Peyer's patch (tissue), 4 donors: ENCODE measurements around the gene DIO1. TPM values are rescaled to one million over a fixed set of nuclear protein-coding genes. Genes with fewer than 3 reads are reported as not detected.
A peak's percentile ranks its signal among the peaks of the same experiment; 100 is the strongest.

Experiments
- DNase-seq, 3 donors: peaks; one replicate each; pipeline ENCODE4 v3.0.0-alpha.2; 2017 to 2019
- H3K27ac ChIP-seq, 4 donors: fragments of 200-600 bp; sonication (generic); one replicate each; pipeline ENCODE4 v1.5.1; 2016 to 2019
- H3K27me3 ChIP-seq, 2 donors: fragments of 200-600 bp; sonication (generic); one replicate each; pipeline ENCODE4 v1.5.1; 2019
- H3K36me3 ChIP-seq, 3 donors: fragments of 200-600 bp; sonication (generic); one replicate each; pipeline ENCODE4 v1.5.1; 2016 to 2019
- H3K4me1 ChIP-seq, 4 donors: fragments of 200-600 bp; sonication (generic); one replicate each; pipeline ENCODE4 v1.5.1; 2016 to 2019
- H3K4me3 ChIP-seq, 4 donors: fragments of 200-600 bp; sonication (generic); 1 replicate in 3 of 4; 2 replicates in 1 of 4; pipeline ENCODE4 v1.5.1; 2016 to 2019; ENCODE audit warnings: mild to moderate bottlenecking in 1 of 4
- H3K9me3 ChIP-seq, 4 donors: fragments of 200-600 bp; sonication (generic); one replicate each; pipeline ENCODE4 v1.5.1; 2016 to 2019; ENCODE audit warnings: mild to moderate bottlenecking in 1 of 4
- POLR2A ChIP-seq, 2 donors: fragments of 450-650 bp; IDR thresholded peaks; one replicate each; pipeline ENCODE4 v1.5.1; 2017; ENCODE audit warnings: antibody characterized with exemption in 2 of 2, mild to moderate bottlenecking in 2 of 2, moderate library complexity in 2 of 2
- total RNA-seq, 4 donors: library from RNA; depleted of rRNA; stranded (reverse); fragments of >200 nt; gene quantifications; one replicate each; pipeline ENCODE4 v1.1.0, GENCODE V29; 2016
- TF ChIP-seq, protein P1 (sequence below), 6 experiments: fragments of 450-650 bp in 4 of 6; fragments of 200-600 bp in 2 of 6; sonication (generic) in 1 of 6; IDR thresholded peaks; one replicate each; pipeline ENCODE4 v1.5.1; 2017 to 2019; ENCODE audit warnings: antibody characterized with exemption in 6 of 6, mild to moderate bottlenecking in 3 of 6, moderate library complexity in 1 of 6

Gene DIO1
- total RNA-seq, 4 donors from 2014 or later: not detected

DNA sequence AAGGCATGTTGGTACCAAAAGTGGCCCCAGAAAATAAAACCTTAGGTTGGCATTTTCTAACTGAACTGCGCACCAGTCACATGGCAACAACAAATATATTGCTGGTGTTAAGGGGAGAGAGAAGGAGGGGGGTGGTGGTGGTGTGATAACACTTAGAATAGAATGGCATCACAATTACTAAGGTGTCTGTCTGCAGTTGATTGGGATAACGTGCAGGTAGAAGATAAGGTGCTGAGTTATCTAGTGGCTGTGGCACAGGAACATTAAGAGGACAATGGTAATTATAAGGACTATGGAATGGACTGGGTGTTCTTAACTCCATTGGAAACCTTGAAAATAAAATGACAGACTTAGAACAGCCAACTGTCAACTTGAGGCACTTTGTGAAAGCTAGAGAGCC is 3.0 kb upstream of the DIO1 start:
- Histone ChIP-seq H3K36me3 (peaks cover 0 to 11% (median 0%) of the 10 kb centered on the region in 3 donors), H3K4me1 (peaks cover 0 to 8% (median 3%) of the 10 kb centered on the region in 4 donors), H3K9me3 (no peaks in the 10 kb centered on the region), H3K27me3 (no peaks in the 10 kb centered on the region), H3K27ac (no peak overlapping the region), H3K4me3 (no peak overlapping the region)
- no peak for DNase-seq
- TF ChIP-seq, protein P1, sequence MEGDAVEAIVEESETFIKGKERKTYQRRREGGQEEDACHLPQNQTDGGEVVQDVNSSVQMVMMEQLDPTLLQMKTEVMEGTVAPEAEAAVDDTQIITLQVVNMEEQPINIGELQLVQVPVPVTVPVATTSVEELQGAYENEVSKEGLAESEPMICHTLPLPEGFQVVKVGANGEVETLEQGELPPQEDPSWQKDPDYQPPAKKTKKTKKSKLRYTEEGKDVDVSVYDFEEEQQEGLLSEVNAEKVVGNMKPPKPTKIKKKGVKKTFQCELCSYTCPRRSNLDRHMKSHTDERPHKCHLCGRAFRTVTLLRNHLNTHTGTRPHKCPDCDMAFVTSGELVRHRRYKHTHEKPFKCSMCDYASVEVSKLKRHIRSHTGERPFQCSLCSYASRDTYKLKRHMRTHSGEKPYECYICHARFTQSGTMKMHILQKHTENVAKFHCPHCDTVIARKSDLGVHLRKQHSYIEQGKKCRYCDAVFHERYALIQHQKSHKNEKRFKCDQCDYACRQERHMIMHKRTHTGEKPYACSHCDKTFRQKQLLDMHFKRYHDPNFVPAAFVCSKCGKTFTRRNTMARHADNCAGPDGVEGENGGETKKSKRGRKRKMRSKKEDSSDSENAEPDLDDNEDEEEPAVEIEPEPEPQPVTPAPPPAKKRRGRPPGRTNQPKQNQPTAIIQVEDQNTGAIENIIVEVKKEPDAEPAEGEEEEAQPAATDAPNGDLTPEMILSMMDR (IDR thresholded peaks at IDR 0.05): no peak

DNA sequence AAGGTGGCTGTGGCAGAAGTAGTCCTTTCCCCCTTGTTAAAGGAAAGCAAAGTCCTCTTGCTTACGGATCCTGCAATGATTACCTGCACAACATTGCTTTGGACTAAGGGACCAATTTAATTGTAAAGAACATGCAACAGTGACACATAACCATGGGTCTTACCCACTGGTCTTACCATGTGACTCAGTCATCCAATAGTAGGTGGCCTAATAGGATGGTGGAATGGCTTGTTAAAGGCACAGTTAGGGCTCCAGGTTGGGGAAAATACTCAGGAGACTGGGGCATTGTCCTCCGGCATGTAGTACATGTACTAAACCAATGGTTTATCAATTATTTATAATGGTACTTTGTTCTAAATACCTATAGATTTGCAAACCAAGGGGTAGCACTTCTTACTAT is 2.3 kb upstream of the DIO1 start:
- DNase-seq: no peak
- peaks cover 0 to 11% (median 3%) of the 10 kb centered on the region in 4 donors for H3K4me1 ChIP-seq
- H3K27me3 ChIP-seq: no peaks in the 10 kb centered on the region
- H3K4me3 ChIP-seq: no peak overlapping the region
- peaks cover 0 to 6% (median 0%) of the 10 kb centered on the region in 3 donors for H3K36me3 ChIP-seq
- no peaks in the 10 kb centered on the region for H3K9me3 ChIP-seq
- TF ChIP-seq POLR2A (IDR thresholded peaks at IDR 0.05): no peak
- TF ChIP-seq, protein P1 (IDR thresholded peaks at IDR 0.05): no peak
- H3K27ac ChIP-seq: no peak overlapping the region

DNA sequence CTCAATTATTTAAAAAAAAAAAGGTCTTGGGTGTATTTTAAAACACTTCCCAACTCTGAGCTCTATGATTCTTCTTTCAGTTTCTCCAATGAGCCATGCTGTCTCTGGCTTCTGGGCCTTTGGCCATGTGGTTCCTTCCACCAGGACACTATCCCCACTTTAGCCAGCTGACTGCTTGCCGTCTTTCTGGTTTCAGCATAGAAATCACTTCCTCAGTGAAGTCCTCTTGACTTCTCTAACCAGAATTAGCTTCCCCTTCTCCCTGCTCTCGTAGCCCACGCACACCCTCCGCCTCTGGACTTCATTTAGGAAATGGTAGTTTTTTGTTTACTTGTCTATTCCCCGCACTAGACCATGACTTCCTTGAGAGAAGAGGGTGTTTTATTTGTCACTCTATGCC is 1.1 kb upstream of the DIO1 start:
- Histone ChIP-seq H3K27me3 (no peaks in the 10 kb centered on the region), H3K9me3 (no peaks in the 10 kb centered on the region), H3K36me3 (no peaks in the 10 kb centered on the region), H3K4me1 (peaks cover 0 to 18% (median 3%) of the 10 kb centered on the region in 4 donors), H3K27ac (peak overlapping the region in 1 of 4 donors; percentile 6), H3K4me3 (no peak overlapping the region)
- no peak for DNase-seq
- TF ChIP-seq, protein P1 (IDR thresholded peaks at IDR 0.05): no peak
- no peak for TF ChIP-seq POLR2A (IDR thresholded peaks at IDR 0.05)

DNA sequence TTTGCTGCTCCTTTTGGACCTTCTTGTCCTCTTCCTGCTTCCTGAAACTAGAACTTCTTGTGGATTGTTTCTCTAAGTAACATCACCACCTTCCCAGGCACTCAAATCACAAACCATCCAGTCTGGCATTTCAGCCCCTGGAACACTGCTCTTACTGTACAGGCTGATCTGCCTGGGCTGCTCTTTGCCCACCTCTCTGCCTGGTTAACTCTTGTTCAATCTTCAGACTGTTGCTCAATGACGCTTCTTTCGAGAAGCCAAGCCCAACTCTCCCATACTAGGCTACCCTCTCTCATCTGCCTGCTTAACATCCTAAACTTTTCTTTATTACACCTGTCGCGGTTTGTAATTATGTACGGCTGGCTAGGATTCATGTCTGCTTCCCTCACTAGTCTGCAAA is 657 bp downstream of the DIO1 start:
- Histone ChIP-seq H3K36me3 (no peaks in the 10 kb centered on the region), H3K27ac (no peak overlapping the region), H3K27me3 (no peaks in the 10 kb centered on the region), H3K4me3 (no peak overlapping the region), H3K9me3 (no peaks in the 10 kb centered on the region), H3K4me1 (peaks cover 0 to 21% (median 3%) of the 10 kb centered on the region in 4 donors)
- no peak for TF ChIP-seq POLR2A (IDR thresholded peaks at IDR 0.05)
- TF ChIP-seq, protein P1 (IDR thresholded peaks at IDR 0.05): no peak
- DNase-seq: no peak

DNA sequence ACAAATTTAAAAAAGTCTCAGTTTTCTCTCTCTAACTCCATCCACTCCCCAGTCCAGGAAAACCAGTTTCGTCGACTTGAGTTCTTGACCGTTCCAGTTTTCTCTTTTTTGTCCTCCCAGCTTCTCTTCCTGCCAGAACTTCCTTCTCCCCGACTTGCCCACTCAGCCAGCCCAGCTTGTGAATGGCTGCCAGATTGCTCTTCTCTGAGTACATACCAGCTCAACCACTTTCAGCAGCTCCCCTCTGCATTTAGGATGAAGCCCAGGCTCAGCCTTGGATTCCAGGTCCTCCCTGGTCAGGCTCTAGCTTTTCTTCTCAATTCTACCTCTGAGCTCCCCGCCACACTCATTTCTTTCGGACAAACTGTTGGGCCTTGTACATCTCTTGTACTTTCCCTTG is 1.4 kb downstream of the DIO1 start:
- H3K27ac ChIP-seq: no peak overlapping the region
- H3K4me1 ChIP-seq: peaks cover 0 to 23% (median 1%) of the 10 kb centered on the region in 4 donors
- H3K4me3 ChIP-seq: no peak overlapping the region
- H3K36me3 ChIP-seq: no peaks in the 10 kb centered on the region
- TF ChIP-seq POLR2A (IDR thresholded peaks at IDR 0.05): no peak
- TF ChIP-seq, protein P1 (IDR thresholded peaks at IDR 0.05): no peak
- H3K9me3 ChIP-seq: no peaks in the 10 kb centered on the region
- DNase-seq: no peak
- no peaks in the 10 kb centered on the region for H3K27me3 ChIP-seq
